H1 (cell line): ENCODE measurements around the gene SH3PXD2A.
"Not testable (repeated sequence)": the region's sequence is repeated elsewhere in the genome, so short reads cannot be mapped to it uniquely, and the experiment has no call there.

Experiments
- POLR2A ChIP-seq, 2 experiments: IDR thresholded peaks; 1 replicate in 1 of 2; 2 replicates in 1 of 2; pipeline ENCODE4 v1.6.1; 2011; ENCODE audit warnings: low read depth in 2 of 2, low read length in 2 of 2, mild to moderate bottlenecking in 2 of 2; ENCODE audit errors: control extremely low read depth in 1 of 2
- SP4 ChIP-seq: IDR thresholded peaks from 2 replicates; pipeline ENCODE4 v1.6.1; 2012; ENCODE audit warnings: low read length, inconsistent platforms

- TF ChIP-seq SP4; POLR2A (IDR thresholded peaks at IDR 0.05; ENCODE audit: control extremely low read depth in 1 of 2, low read depth in 2 of 2, low read length in 2 of 2): not testable (repeated sequence)
Measured at GRCh38 chr10:103608056-103608455, 247.3 kb downstream of the SH3PXD2A start.
